HL-60 (cell line): Measurements from ENCODE around the gene LRP1B.
A peak's percentile ranks its signal among the peaks of the same experiment; 100 is the strongest.

Experiments used
- DNase-seq, 2 experiments: peaks; one replicate each; pipeline ENCODE4 v3.0.0-alpha.2; 2010 to 2020; ENCODE audit warnings: low read depth in 1 of 2, low spot score in 1 of 2
- H3K27ac ChIP-seq: fragments of 250-450 bp; sonication (Bioruptor Pico); replicated peaks from 2 replicates; pipeline ENCODE4 v1.5.1; 2020; ENCODE audit warnings: mild to moderate bottlenecking, moderate library complexity
- H3K27me3 ChIP-seq: fragments of 250-450 bp; sonication (Bioruptor Pico); 2 replicates; pipeline ENCODE4 v1.5.1; 2021; ENCODE audit warnings: mild to moderate bottlenecking, moderate library complexity; ENCODE audit not compliant: insufficient read depth, poor library complexity, severe bottlenecking
- H3K4me3 ChIP-seq: replicated peaks from 2 replicates; pipeline ENCODE4 v1.5.1; 2011; ENCODE audit warnings: mild to moderate bottlenecking, control low read depth, low read length; ENCODE audit not compliant: insufficient read depth
- GABPA ChIP-seq: IDR thresholded peaks from 2 replicates; pipeline ENCODE4 v1.6.1; 2012; ENCODE audit warnings: low read depth
- POLR2AphosphoS5 ChIP-seq: IDR thresholded peaks from 2 replicates; pipeline ENCODE4 v1.6.1; 2012; ENCODE audit warnings: low read depth
- REST ChIP-seq: IDR thresholded peaks from 2 replicates; pipeline ENCODE4 v1.6.1; 2012; ENCODE audit warnings: low read depth; ENCODE audit not compliant: insufficient replicate concordance
- SPI1 ChIP-seq: IDR thresholded peaks from 2 replicates; pipeline ENCODE4 v1.6.1; 2012; ENCODE audit warnings: low read depth, mild to moderate bottlenecking, borderline replicate concordance
- TF ChIP-seq, protein P1 (sequence below): IDR thresholded peaks from one replicate; pipeline ENCODE4 v1.5.1; 2011; ENCODE audit warnings: low read length, control low read depth, inconsistent platforms; ENCODE audit not compliant: insufficient read depth

LRP1B gene

DNA sequence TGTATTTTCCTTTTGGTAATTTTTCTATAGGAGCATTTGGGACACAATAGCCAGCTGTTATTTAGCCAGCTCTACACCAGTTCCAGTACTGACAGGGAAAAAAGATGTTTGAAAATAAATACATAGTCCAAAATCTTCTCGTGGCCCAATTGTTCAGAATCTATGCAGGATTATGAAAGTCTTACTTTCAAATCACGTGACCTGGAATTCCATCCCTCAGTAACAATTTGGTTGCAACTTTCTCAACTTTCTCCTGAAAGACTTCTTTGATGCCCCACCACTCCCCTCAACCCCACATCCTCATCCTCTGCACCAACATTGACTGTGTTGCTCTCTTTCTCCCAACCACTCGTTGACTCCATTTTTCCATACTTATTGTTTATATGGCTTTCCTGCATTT lies 539.0 kb downstream of the LRP1B start:
- Histone ChIP-seq H3K27me3 (no peaks in the 10 kb centered on the region), H3K27ac (no peak overlapping the region), H3K4me3 (no peak overlapping the region)
- no peak for TF ChIP-seq GABPA
- TF ChIP-seq, protein P1, sequence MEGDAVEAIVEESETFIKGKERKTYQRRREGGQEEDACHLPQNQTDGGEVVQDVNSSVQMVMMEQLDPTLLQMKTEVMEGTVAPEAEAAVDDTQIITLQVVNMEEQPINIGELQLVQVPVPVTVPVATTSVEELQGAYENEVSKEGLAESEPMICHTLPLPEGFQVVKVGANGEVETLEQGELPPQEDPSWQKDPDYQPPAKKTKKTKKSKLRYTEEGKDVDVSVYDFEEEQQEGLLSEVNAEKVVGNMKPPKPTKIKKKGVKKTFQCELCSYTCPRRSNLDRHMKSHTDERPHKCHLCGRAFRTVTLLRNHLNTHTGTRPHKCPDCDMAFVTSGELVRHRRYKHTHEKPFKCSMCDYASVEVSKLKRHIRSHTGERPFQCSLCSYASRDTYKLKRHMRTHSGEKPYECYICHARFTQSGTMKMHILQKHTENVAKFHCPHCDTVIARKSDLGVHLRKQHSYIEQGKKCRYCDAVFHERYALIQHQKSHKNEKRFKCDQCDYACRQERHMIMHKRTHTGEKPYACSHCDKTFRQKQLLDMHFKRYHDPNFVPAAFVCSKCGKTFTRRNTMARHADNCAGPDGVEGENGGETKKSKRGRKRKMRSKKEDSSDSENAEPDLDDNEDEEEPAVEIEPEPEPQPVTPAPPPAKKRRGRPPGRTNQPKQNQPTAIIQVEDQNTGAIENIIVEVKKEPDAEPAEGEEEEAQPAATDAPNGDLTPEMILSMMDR = no peak
- no peak for TF ChIP-seq POLR2AphosphoS5
- no peak for TF ChIP-seq SPI1
- TF ChIP-seq REST = no peak
- no peak for DNase-seq

DNA sequence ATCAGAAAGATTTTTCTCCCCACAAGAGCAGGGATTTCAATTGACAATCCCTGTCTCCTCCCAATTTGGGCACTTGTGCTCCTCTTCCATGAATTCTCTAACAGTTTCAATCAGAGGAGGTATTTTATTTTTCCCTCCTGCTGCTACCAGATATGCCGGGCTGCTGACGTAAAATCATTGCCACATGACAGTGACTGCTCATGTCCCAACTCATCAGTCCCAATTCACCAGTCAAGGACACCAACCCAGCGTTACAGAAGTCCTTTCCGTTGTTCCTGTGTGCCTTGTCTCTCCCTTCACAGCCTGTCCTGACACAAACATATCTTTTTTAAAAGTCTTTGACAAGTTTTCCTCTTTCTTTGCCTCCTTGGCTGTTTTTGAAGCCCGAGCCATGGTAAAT lies 540.2 kb downstream of the LRP1B start:
- no peak for TF ChIP-seq POLR2AphosphoS5
- TF ChIP-seq, protein P1 = no peak
- no peak for DNase-seq
- no peak overlapping the region for H3K27ac ChIP-seq

GRCh38 chr2:141589314-141589713 lies 541.5 kb downstream of the LRP1B start:
- TF ChIP-seq POLR2AphosphoS5 = no peak
- TF ChIP-seq GABPA = no peak
- no peak for TF ChIP-seq SPI1
- TF ChIP-seq, protein P1 = no peak
- no peak for TF ChIP-seq REST
- no peak overlapping the region for H3K4me3 ChIP-seq

More for the DNA sequence above, 540.2 kb downstream of the LRP1B start:
- H3K27me3 ChIP-seq = no peaks in the 10 kb centered on the region
- no peak overlapping the region for H3K4me3 ChIP-seq

DNA sequence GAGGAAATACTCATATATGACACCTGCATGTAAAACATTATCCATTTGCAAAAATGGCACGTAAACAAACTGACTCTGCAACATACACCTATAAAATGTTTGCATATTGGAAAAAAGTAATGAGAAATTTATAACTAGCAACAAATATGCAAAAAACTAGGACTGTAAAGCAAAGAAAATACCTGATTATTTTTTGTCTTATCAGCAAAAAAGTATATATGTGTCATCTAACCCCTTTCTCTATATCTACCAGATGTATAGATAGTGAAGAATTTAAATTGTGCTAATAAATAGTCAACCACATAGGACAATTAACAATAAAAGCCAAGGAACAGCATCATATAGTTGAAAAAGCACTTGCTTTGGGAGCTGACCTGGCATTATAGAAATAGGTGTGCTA lies 543.8 kb downstream of the LRP1B start:
- DNase-seq = no peak
- H3K4me3 ChIP-seq = no peak overlapping the region
- H3K27me3 ChIP-seq = no peaks in the 10 kb centered on the region
- TF ChIP-seq SPI1 = no peak
- TF ChIP-seq, protein P1 = no peak
- H3K27ac ChIP-seq = no peak overlapping the region

More at GRCh38 chr2:141589314-141589713, 541.5 kb downstream of the LRP1B start:
- DNase-seq = peak in 1 of 2 experiments; percentile 1
- H3K27me3 ChIP-seq = no peaks in the 10 kb centered on the region
- H3K27ac ChIP-seq = no peak overlapping the region
